NCI-H2196 (cell line): Measurements from ENCODE around the gene NACAD.
"Not testable (repeated sequence)": the region's sequence is repeated elsewhere in the genome, so short reads cannot be mapped to it uniquely, and the experiment has no call there.

Experiments
- DNase-seq: peaks from one replicate; lab custom pipeline; 2025; ENCODE audit not compliant: unreplicated experiment; lab: John Stamatoyannopoulos, UW

The NACAD gene

GRCh38 chr7:45060295-45060694, 28.5 kb downstream of the NACAD start:
- no peak for DNase-seq

DNA sequence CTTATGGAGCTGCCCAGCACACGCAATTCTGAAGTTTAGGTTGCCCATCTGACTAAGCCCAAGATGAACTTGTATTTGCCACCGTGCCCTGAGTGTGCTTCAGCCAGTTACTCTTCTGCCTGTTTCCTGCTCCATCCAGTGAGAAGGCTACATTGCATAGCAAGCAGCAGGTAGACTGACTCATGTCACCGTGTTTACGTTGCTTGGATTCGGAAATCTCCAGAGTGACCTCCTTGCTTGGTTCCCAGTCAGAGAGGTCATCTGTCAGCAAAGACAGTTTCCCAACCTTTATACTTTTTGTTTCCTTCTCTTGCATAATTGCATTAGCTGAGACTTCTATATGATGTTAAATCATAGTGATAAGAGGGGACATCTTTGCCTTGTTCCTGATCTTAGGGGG, 30.9 kb downstream of the NACAD start:
- no peak for DNase-seq

DNA sequence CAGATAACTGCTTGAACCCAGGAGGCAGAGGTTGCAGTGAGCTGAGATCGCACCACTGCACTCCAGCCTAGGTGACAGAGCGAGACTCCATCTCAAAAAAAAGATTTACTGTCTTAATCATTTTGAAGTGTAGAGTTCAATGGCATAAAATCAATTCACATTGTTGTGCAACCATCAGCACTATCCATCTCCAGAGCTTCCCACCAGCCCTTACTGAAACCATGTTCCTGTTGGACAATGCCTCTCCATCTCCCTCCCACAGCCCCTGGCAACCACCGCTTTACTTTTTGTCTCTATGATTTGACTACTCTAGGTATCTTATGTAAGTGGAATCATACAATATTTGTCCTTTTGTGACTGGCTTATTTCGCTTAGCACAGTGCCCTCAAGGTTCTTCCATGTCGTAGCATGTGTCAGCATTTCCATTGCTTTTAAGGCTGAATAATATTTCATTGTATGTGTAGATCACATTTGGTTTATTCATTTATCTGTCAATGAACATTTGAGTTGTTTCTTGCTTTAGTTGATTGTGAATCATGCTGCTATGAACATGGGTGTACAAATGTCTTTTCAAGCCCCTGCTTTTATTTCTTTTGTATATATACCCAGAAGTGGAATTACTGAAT, 33.1 kb downstream of the NACAD start:
- no peak for DNase-seq

DNA sequence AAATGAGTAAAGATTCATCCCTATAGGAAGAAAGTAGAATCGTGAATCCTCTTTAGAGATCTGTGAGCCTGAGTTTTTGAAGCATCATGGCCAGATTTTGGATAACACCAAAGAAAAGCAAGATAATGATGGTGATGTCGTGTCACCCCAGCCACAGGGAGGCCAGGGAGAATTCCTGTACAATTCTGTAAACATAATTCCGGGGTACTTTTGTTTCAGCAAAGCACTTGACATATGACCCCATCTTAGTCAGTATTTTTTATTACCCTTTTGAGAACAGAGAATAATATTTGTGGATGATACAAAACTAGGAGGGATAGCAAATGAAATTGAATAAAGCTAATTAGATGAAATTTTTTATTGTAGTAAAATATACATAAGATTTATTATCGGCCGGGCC, 33.8 kb downstream of the NACAD start:
- no peak for DNase-seq

GRCh38 chr7:45054442-45054841, 34.3 kb downstream of the NACAD start:
- no peak for DNase-seq

DNA sequence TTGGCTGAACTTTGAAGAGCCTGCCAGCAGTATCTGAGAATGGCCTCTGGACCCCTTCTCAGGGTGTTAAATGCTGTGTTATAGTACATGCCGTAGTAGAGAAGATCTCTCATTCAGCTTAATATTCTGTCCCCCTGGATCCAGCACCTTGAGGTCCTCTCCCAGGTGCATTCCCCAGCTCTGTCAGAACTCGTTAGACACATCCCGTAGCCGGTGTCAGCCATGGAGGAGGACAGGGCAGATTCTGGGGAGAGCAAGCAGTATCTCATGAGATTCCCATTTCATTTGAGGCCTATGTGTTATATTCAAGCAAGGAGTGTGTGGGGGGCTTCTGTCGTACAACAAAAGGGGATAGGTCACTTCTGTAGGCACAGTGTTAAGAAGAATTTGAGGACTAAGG, 34.8 kb downstream of the NACAD start:
- no peak for DNase-seq

DNA sequence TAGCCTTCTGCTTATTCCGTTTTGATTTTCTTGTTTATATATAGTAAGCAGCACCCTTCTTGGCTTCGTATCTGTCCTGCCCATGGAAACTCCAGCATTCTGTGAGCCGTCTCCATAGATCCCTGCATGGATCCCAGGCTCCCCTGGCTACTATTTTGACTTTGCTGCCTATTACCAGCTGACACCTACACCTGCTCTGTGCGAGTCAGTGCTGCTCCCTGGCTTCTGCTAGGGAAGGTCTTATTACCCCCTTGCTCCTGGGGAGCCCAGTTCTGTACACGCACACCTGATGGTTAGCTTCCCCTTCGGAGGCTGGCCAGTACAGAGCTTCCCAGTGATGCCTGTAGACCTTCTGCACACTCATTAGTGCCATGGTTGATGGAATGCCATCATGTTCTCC, 35.4 kb downstream of the NACAD start:
- DNase-seq: no peak

DNA sequence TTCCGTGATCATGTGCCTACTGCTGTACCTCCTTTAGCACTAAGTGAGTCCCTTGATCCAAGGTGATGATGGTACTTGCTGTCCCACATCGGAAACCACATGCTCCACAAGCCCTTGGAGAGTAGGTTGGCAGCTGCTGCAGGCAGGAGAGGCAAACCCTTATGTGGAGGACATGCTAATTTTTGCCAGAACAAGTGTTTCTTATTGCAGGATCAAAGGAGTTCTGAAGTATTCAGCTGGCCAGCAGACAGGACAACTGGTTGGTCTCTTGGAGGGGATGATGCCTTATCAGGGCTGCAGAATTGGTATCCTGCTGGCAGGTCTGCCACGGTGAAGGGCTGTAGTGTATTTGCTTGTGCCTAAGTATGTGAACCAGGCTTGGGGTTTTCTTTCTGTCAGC, 36.8 kb downstream of the NACAD start:
- no peak for DNase-seq

DNA sequence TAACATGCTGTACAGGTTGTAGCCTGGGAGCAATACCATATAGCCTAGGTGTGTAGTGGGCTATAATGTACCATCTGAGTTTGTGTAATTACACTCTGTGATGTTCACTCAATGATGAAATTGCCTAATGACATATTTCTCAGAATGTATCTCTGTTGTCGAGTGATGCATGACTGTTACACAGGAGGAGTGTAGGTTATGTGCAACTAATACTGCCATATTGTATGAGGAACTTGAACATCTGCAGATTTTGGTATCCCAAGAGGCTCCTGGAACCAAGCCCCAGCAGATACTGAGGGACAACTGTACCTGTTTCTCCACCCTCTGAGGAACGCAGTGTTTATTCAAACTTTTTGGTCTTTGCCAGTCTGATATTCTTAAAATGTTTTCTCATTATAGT, 38.6 kb downstream of the NACAD start:
- DNase-seq: no peak

- DNase-seq: no peak
Measured at GRCh38 chr7:45048748-45049147, 40.0 kb downstream of the NACAD start.

GRCh38 chr7:45044338-45044737, 44.4 kb downstream of the NACAD start:
- no peak for DNase-seq

DNA sequence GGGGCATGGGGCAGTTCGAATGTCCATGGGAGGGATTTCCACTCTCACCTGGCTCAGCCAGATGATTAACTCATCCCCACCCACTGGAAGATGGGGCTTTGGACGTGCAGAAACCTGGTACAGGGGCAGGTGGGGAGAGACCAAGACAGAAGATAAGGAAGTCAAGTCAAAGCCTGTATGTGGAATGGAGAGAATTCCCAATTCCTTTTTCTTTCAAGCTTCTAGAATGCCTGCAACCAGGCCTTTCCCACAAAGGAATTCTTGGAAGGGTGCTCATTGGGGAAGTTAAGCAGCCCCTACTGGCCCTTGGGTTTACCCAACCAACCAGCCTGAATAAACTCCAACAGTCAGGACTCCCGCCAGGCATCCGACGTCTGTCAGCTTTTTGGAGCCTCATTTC, 49.7 kb downstream of the NACAD start:
- no peak for DNase-seq

DNA sequence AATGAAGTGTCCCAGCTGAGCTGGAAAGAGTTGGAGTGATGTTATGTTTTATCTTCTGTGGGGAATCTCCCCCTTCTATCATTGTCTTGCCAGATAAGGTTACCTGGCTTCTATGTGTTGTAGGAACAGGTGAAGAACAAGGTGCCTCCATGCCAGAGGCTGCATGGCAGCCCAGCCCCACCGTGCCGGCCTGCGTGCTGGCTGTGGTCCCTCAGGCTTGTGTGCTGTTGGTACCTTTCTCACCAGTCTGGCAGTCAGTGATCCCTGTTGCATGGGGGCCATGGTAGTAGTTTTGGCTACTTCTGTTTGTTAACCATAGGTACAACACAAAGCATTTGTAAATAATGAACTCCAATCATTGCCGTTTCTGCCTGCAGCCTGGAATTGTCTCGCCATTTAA, 50.9 kb downstream of the NACAD start:
- no peak for DNase-seq

DNA sequence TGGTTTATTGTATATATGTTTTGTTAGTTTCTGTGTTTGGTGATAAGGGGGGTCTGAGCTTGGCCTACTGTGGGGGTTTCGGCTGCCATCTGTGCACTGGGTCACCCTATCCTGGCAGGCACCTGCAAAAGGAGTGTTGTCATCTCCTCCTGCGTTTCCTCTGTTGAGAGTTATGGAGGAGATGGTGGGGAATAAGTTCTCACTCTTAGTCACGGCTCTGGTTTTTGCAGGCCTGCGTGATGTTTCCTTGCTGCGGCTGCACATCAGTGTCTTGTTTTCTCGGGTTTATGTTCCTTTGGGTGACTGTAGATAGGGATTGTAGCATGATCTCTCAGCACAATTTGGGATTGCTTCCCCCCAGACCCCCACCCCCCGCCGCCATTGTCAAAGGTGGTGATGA, 52.0 kb downstream of the NACAD start:
- no peak for DNase-seq

- no peak for DNase-seq
Measured at GRCh38 chr7:45036317-45036716, 52.5 kb downstream of the NACAD start.

- DNase-seq: no peak
Measured at GRCh38 chr7:45035893-45036292, 52.9 kb downstream of the NACAD start.

GRCh38 chr7:45035371-45035770, 53.4 kb downstream of the NACAD start:
- DNase-seq: no peak

GRCh38 chr7:45034710-45035109, 54.1 kb downstream of the NACAD start:
- DNase-seq: not testable (repeated sequence)

DNA sequence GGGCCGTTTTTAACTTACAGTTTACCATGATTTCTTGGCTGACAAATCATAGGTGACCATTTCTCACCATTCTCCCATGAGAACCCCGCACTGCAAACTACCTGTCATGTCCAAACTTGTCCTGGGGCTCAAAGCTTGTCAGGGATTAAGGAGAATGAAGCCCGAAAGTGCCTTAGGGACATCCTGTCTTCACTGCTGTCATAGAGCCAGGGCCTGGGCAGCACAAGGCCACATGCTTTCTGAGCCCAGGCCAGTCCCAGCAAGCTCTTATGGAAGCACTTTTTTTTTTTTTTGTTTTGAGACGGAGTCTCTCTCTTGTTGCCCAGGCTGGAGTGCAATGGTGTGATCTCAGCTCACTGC, 54.9 kb downstream of the NACAD start:
- no peak for DNase-seq

GRCh38 chr7:45033261-45033930, 55.4 kb downstream of the NACAD start:
- DNase-seq: no peak

- DNase-seq: no peak
Measured at GRCh38 chr7:45032421-45032820, 56.3 kb downstream of the NACAD start.

- DNase-seq: no peak
Measured at GRCh38 chr7:45031829-45032228, 56.9 kb downstream of the NACAD start.
